Dermis blood vessel endothelial cell (primary cell): Measurements from ENCODE around the gene CAPN8. TPM values are rescaled to one million over a fixed set of nuclear protein-coding genes. Genes with fewer than 3 reads are reported as not detected.

Experiments
- DNase-seq: peaks from one replicate; pipeline ENCODE4 v3.0.0; 2010
- total RNA-seq: library from RNA; depleted of rRNA; stranded (reverse); fragments of >200 nt; gene quantifications from 2 replicates; pipeline ENCODE4 v1.2.3, GENCODE V29; 2014

The CAPN8 gene
- total RNA-seq, 1 donor from 2014 or later, result not detected

DNA sequence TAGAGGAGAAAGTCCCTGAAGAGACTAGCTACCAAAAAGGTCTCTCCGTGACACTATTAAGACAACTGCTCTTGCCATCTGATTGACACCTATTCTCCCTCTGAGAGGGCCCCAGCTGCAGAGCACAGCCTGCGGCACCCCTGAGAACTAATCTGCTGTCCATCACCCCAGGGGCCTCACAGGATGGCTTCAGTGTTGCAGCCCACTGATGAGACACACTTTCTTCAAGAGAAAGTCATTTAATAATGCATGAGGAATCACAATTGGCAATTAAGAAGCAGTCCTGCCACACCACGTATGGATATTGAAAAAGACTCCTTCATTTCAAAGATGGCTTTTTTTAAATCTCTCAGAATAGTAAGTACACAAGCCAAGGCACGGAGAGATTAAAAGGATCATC, 48.9 kb downstream of the CAPN8 start:
- DNase-seq, result no peak

GRCh38 chr1:223611936-223612335, 53.6 kb downstream of the CAPN8 start:
- DNase-seq, result peak; percentile 74

- DNase-seq, result no peak
Observed at GRCh38 chr1:223609977-223610376, 55.5 kb downstream of the CAPN8 start.

GRCh38 chr1:223609066-223609465, 56.4 kb downstream of the CAPN8 start:
- no peak for DNase-seq

DNA sequence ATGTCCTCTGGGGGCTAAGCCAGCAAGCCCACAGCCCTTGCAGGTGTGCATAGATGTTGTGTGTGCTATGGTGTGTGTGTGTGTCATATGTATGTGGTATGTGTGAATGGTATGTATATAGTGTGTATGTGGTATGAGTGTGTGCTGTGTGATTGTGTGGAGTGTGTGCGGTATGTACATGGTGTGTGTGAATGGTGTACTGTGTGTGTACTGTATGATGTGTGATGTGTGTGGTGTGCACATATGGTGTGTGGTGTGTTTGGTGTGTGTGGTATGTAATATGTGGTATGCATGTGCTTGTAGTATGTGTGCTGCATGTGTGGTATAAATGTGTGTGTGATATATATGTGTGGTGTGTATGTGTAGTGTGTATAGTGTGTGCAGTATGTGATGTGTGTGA, 107.0 kb downstream of the CAPN8 start:
- no peak for DNase-seq

DNA sequence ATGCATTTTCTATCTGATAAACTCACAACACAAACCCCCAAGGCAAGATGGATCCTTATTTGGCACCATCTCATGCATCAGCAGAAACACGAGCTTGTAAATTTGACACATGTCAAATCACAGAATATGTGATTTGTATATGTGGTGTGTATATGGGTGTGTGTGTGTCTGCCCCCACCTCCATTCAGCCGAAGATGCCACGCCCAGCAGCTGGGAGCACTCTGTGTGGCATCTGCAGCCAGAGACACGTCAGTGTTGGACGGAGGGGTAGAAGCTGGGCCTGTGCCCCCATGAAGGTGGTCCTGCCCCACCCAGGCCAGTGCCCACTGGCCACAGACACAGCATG, 108.4 kb downstream of the CAPN8 start:
- DNase-seq, result no peak

- DNase-seq, result peak; percentile 69
Observed at GRCh38 chr1:223556414-223557129, 108.9 kb downstream of the CAPN8 start.

GRCh38 chr1:223553957-223554356, 111.5 kb downstream of the CAPN8 start:
- no peak for DNase-seq

- no peak for DNase-seq
Observed at GRCh38 chr1:223551610-223552009, 113.9 kb downstream of the CAPN8 start.

DNA sequence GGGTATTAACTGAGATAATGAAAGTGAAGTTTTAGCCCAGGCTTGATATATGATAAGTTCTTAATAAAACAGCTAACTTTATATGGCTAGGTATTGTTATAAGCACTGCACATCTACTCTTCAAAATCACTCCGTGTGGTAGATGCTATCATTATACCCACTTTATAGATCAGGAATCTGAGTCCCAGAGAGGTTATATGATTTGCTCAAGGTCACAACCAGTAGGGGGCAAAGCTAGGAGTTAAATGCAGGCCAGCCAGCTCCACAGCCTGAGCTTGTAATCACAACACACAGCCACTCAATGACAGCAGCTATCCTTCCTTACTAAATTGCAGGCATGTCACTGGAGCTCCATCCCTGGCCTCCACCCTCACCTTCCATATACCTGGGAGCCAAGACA, 115.8 kb downstream of the CAPN8 start:
- no peak for DNase-seq

DNA sequence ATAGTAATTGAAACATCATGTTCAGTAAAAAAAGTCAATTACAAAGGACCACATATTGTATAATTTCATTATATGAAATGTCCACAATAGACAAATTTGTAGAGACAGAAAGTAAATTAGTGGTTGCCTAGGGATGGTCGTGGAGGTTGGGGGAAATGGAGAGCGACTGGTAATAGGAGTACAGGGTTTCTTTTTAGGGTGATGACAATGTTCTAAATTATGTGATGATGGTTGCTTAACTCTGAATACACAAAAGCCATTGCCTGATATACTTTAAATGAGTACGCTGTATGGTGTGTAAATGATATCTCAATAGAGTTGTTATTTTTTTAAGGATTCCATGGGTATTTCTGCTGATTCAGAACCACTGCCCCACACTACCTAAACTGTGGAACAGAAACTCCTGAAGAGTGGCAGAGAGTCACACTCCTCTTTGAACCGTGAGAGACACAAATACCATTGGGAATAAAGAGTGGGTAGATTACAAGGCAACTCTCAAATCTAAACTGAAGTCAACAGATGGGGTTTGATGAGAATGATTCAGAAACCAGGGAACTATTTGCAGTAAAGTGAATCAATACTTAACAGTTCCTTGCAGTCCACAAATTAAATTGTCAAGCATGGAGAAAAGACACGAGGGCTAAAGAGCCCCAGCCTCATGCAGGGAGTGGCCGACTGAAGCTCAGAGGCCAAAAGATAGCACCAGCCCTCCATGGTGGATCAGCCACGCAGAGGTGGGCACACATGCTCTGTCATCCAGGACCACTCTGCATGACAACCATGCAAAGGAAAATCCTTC, 118.0 kb downstream of the CAPN8 start:
- DNase-seq, result no peak

GRCh38 chr1:223545343-223545742, 120.2 kb downstream of the CAPN8 start:
- DNase-seq, result no peak

DNA sequence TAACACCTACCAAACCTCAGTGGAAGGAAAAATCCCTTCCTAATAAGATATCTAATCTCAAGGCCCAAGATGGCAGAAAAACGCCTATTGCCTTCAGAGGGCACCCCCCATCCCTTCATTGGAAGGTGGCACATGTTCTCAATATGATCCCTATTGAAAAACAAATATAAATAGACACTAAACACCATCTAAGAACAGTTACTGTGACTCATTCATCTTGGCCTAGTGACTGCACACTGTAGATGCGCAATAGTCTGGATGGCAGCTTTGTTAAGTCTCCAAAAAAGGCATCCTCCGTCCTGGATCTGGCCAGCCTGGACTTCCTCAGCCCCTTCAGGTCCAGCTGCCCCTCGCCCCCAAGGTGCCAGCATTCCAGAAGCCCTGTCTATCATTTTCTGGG, 121.9 kb downstream of the CAPN8 start:
- DNase-seq, result no peak

- no peak for DNase-seq
Observed at GRCh38 chr1:223542831-223543230, 122.7 kb downstream of the CAPN8 start.

DNA sequence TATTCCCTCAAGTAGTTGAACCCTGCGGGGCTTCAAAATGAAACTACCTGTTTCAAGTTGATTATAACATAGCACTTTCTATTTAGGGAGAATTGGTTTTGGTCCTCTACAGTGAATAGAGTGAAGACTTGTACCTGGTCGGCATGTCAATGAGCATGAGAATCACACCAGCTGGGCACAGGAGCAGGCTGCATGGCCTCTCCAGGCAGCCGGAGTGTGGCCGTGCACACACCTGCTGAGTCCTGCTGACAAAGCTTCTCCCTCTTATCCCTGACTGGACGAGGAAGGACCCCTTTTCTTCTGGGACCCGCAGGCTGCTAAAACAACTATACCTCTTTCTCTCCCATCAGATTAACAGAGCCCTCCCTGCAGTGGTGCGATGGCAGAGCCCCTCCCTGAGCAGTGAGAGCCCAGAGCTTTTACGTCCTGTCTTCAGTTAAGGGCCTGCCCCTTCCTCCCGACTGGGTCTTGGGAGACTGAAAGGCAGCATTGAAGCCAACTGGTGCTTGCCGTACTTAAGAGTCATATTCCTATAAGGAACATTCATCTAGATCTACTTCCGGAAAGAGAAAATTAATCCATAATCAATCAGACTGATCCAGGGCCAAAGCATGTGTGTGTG, 124.9 kb downstream of the CAPN8 start:
- DNase-seq, result no peak

DNA sequence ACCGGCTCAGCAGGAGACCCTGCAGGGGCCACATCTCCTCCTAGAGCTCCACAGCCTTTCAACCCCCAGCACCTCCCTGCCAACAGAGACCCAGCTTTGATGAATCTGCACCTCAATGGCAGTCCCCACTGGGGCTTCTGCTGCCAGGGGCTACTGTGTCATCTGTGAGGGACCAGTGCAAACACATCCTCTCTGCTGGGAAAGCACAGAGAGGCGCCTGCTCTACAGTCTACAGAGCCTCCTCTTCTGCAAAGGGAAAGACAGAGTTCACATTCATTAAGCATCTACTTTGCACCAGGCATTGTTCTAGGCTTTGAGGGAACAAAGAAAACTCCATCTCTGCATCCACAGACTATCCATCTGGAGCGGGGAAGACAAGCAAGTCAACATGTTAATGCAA, 125.8 kb downstream of the CAPN8 start:
- DNase-seq, result no peak

- no peak for DNase-seq
Observed at GRCh38 chr1:223538981-223539380, 126.5 kb downstream of the CAPN8 start.

DNA sequence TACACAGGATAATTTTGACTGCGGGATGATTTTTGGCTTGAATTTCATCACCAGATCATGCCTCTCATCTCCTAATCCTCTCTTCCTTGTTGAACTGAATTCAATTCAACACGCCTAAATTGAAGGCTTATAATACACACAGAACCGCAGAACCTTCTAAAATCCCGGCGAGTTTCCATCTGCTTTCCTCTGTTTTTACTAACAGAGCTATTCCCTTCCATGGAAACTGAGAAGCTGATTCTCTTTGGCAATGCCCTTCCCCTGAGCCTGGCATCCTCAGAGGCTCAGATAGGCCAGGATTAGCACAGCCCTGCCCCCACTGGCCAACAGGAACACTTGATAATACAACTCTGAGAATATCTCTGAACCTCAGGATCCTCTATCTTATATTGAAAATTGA, 130.2 kb downstream of the CAPN8 start:
- DNase-seq, result no peak

GRCh38 chr1:223534677-223535076, 130.8 kb downstream of the CAPN8 start:
- DNase-seq, result no peak

- DNase-seq, result no peak
Observed at GRCh38 chr1:223533708-223534107, 131.8 kb downstream of the CAPN8 start.

- DNase-seq, result peak; percentile 69
Observed at GRCh38 chr1:223531742-223532341, 133.7 kb downstream of the CAPN8 start.

GRCh38 chr1:223525957-223526356, 139.5 kb downstream of the CAPN8 start:
- no peak for DNase-seq

DNA sequence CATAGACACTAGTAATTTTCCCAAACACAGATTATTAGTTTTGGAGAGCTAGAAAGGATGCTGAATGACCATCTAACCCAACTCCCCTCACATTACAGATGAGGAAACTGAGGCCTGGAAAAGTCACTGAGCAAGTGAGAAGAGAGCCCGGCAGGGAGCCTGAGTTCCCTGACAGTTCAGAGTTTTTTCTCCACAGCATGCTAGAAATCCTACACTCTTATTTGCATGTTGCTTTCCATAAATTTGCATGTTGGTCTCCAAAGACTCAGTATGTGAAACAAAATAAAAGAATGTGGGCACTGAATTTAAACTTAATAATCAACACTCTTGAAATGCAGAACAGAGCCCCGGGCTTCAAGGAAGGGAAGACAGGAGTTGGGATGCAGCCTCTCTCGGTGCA, 140.0 kb downstream of the CAPN8 start:
- no peak for DNase-seq
